ENCODE results near the gene TRABD2B.

TRABD2B gene

DNA sequence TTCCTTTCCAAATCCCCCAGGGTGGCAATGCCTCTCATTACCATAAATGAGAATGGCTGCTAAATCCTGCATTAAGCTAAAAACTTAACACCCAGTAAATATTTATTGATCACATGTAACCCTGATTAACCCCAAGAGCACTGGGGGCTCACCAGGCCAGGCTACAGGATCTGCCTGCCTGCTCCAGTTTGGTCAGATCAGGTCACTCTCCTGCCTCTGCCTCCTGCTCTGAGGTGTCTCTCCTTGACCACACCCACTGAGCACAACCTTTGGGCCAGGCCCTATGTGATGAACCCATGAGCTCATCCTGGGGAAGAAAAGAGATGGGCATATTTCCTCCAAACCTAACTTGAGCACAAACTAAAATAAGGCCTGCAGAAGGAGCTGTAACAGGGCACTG, 93.5 kb downstream of the TRABD2B start:
- no peak for DNase-seq

DNA sequence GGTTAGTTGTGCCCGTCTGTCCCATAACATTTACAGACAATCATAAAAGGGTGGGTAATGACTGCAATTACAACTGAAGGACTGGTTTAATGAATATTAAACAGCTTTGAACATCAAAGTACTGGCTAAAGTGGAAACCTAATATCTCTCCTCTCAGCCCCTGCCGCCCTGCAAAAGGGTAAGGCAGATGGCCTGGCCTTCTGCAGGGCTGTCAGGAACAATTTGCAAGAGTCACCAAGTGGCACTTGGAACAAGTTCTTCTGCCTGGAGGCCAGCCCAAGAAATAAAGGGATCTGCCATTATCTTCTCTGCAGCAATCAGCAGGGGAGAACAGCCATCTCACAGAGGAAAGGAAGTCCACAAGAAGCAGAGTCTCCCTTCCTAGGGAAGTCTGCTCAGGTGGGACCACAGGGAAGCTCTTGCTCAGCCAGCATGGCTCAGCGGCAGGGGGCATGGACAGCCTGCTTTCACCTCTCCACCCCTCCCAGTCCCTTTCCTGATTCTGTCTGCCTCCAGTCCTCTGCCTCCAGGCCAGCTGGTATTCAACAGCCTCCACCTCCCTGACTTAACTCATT, 96.1 kb downstream of the TRABD2B start:
- no peak for DNase-seq

DNA sequence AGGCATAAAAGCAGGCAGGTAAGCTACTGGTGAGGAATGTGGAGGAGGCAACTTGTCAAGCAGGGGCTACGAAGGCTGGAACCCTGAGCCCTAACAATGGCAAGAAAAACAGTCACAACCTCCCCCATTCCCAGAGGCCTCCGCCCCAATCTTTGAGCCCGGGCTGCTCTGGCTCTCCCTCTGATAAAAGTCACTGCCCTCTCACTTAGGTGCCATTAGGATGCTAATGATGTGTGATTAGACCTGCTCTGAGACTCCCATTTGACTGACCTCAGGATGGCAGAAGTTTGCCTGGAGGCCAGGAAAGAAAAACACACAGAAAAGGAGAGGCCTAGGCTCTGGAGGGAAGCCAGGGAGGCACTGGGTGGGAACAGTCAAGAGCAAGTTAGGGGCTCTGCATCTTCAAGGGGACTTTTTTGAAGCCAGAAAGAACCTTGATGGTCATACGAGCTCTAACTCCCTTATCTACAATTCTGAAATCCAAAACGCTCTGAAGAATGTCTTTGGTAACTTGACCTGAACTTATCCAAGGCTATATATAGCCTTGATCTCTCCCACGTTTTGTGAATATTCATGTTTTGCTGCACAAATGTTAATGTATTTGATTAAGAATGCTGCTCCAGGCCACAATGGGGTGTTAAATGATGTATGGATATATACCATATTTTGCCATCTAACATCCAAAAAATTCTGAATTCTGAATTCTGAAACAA, 98.9 kb downstream of the TRABD2B start:
- no peak for DNase-seq

DNA sequence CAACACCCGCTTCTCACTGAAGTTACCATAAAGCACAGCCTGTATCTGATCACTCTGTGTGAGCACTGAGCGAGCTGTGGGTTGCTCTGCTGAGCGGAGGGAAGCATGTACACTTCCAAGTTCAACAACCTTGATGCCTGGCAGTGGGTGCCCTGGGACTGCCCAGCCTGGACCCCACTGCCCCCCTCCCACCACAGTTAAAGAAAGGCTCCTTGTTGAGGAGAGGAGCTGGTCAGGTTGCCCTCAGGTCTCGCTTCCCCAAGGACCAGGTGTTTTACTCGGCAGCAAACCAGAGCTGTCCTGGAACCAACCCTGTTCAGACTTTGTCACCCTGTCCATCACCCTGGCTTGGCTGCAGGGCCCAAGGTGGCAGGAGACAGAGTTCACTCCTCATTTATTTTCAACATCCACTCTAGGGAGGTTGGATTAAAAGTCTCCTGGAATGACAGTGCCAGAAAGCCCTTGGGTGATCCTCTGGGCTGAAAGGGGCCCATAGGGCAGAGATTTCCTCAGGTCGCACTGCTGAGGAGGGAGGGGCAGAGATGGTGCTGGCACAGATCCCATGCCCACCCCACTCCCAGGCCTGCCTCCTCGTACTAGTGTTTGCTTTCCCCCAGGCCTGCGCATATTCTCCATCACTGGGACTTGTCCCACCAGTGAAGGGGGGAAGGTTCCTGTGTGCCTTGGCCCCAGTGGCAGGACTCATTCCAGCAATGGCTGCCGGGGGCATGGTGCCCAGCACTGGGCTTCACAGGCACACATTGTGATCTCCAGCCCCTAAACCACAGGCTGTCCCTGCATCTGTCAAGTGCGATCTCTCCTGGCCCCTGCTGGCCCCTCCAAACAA, 101.7 kb downstream of the TRABD2B start:
- DNase-seq, result no peak

DNA sequence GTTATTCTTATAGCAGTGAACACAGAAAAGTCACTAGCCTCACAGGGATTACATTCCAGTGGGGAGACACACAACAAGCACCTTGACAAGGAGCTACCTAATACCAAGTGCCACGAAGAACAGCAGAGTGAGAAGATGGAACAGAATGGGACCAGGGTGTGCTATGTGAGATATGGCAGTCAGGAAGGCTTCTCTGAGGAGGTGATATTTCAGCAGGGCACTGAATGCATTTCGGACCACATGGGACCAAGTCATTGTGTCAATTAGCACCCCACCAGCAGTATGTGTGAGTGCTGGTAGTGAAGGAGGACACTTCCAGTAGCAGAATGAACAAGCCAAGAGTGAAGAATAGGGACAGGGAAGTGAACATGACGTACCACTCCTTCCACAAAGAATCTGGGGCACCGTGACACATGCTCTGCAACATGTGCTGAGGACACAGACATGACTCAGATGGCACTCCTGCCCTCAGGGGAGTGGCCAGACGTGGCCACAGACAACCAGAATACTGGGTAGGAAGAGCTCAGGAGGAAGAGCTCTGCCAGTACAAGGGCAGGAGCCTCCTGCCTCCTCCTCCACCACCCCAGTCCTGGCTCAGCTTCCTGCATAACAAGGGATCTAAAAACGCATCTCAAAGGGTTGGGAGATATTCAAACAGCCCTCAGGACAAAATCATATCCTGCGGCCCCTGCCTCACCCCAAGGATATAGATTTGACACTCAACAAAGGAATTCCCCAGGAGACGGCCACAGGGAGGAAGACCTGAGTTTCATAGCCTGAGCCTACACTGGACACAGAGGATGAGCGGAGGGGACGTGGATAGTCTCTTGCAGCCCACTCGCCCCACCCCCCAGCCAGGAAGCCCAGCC, 102.5 kb downstream of the TRABD2B start:
- DNase-seq, result no peak

DNA sequence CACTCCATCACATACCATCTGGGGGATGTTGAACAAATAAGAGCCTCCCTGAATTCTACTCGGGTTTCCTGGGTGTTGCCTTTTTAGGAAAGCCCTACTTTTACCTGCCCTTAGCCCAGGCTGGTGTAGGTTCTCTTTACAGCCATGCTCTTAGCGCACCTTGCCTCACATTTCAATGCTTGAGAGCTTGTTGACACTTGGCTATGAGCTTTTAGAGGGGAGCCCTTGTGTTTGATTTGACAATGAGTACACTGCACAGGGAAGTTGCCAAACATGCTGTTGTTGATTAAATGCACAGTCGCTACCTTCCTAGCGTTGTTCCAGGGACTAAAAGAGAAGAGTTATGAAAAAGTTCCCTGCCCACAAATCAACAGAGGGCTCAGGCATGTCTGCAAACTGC, 103.8 kb downstream of the TRABD2B start:
- DNase-seq, result no peak

DNA sequence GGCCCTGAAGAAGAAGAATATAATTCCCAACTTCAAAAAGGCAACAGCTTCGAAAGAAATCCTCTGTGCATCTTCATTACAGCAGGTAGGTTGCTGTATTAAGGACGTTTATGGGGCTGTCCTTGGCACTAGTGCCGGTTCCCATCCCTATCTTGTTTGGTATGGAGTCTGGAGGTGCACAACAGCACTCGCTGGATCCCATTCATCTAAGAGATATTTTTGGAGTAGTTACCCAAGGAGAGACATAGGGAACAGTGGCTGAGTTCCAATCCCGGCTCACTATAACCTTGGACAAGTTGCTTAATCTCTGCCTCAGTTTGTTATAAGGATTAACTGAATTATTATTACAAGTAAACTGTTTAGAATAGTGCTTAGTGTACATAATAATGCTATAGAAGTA, 106.4 kb downstream of the TRABD2B start:
- no peak for DNase-seq

DNA sequence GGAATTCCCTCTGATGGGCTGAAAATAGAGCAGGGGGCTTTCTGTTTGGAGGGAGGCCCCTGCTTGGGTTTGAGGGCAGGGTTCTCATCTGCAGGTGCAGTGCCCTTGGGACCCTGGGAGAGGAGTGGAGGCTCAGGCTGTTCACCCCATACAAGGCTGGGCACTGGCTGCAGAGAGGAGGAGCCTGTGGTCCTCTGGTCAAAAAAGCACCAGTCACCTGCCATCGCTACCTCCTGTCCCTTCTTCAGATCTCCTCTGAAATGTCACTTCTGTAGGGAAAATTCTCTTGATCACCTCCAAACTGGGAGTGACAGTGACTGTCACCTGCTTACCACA, 108.9 kb downstream of the TRABD2B start:
- DNase-seq, result no peak

DNA sequence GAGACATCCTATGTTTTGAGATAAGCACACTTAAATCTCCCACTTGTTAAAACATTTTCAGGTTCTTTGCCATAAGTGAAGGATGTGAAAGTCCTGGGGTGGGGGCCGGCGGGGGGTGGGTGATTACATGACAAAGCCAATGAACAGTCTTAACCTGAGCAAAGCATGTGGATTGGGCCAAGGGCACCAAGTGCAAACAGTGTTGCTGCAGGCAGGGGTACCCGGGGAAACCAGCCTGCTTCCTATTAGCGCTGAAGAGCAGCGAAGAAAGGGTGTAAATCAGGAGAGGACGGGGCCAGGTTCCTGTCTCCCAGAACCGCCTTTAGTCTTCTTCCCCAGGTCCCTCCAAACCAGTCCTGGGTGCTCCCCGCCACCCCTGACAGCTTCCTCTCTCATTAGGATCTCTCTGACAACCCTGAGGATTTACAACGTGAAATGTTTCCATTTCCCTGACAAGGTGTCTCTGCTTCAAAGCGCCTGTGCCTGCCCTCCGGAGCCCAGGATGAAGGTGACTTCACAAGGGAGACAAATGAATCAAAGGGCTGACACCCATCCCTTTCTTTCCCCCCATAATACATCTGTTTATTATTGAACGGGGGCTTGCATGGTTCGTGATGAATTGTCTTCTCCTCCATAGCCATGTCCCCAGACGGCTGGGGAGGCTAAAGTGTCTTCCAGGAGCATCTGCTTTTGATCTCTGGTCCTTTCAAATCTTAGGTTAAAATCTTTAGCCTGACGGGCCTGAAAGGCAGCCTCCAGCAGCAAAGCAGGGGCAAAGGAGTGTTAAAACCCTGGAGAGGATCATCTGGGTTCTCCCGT, 109.5 kb downstream of the TRABD2B start:
- no peak for DNase-seq

DNA sequence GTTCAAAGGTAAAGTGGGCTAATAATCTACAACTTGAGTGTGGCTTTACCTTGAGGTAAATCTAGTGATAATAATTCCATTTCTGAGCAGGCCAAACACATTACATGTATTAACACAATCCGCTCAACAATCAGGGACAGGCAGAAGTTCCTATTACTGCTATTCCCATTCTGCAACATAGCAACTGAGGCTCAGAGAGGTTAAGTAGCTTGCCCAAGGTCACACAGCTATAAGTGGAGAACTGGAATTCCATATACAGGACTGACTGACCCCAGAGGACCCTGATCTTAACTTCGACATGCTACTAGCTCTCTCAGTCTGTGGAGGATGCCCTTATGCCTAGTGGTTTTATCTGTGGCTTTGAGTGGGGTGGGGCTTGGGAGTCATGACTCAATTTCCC, 110.1 kb downstream of the TRABD2B start:
- DNase-seq, result no peak

DNA sequence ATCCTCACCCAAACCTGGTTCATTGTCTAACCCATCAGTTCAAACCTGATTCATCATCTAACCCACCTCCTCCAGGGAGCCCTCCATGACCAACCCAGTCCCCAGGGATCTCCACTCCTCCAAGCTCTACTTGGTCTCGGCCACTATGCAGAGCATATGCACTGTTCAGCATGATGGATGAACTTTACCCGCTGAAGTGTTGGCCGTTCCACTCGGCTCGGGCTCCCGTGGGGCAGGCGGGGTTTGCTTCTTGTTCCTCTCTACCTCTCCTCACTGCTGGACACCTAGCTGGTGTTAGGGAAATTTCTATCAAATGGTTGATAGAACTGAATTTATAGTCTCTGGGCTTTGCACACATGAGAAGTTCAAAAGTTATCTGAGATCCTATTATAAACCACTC, 111.0 kb downstream of the TRABD2B start:
- DNase-seq, result no peak

DNA sequence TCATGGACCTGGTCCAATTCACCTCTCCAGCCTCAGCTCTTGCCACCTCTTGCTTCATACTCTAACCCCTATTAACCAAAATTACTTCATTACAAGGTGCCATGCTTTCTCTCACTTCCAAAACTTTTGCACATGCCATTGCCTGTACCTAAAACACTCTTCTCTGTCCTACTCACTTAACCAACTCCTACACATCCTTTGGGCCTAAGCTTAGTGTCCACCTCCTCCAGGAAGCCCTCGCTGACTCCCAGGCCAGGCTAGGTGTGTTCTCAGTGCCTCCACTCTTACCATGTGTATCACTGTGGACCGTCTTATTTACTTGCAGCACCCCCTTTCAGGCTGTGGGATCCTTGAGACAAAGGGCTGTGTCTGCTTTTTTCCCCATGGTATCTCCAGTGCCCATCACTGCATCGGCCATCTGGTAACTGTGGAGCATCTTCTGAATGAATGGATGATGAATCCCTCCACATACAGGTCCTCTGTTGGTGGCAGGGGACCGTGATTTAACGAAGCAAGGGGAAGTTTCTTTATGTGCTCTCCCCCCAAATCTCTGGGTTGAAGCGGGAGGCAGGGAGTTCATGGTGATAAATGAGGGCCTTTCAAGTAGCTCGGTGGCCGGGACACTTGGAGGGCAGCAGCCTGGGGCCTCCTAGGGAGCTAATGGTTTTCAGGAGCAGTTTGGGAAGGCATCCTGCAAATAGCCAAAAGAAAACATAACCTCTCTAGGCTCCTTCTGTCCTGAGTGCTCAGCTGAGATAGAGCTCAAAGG, 111.9 kb downstream of the TRABD2B start:
- no peak for DNase-seq

DNA sequence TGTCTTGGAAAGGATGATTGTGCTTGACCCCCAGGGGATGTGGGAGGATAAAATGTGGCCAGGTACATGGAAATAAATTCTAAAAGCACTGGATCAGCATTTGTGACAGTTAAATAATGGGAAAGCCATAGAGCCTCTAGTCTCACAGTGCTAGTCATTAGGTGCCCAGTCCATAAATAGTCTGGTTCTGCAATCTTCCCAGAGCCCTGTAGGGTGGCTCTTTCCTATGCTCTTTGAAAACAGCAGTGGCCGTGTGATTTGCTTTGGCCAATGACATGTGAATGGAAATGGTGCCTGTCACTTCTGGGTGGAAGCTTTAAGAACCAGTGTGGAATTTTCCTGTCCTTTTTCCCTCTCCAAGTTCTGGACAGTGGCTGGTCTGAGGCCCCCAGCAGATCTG, 113.2 kb downstream of the TRABD2B start:
- no peak for DNase-seq

DNA sequence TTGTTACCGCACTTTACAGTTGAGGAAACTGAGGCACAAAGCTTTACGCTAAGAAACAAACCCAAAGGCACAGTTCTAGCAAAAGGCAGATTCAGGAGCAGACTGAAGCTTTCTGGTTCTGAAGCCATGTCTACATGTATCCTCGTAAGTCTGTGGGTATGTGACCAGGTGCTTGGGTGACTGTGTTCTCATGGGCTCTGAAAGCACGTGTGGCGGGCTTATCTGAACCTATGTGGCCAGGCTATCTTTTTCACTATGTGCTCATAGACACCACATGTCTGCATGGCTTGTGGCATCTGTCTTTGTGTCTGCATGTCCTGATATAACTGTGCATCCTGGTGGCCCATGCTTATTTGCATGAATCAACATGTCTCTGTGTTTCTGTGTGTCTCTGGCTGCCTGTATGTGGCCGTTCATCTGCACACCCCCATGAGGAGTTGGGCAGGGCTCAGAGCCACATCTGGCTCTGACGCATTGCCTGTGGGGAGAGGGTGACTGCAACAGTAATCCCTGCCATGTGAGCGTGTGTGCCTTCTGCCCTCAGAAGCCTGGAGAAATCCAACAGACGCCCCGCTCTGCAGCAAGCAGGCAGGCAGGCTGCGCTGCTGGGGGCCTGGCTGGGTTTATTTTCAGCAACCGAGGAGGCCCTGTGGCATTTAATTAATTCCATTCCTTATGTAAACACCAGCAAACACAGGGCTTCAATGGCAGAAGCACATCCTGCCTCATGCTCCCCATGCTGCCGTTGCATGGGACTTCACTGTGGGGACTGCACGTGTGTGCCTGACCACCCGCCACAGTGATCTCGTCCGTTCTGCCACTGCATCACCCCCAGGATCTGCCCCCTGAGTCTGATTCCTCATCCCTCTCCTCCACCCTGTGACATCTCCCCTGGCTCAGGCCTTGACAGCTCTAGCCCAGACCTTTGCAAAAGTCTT, 115.4 kb downstream of the TRABD2B start:
- DNase-seq, result no peak

DNA sequence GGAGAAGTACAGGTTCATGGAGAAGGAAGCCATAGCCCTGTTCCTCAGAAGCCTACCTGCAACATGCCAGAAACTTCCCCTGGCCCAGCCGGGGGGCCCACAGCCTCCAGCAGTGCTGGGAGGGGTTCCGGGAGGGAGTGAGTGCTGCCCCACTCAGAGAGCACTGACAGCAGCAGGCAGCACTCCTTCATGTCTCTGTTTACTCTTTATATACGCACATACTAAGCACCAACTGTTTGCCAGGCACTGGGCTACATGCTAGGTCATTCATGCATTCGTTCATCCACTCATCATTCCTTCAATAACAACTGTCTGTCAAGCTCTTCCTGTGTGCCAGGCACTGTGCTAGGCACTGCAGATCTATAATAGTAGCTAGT, 120.6 kb downstream of the TRABD2B start:
- DNase-seq, result no peak

DNA sequence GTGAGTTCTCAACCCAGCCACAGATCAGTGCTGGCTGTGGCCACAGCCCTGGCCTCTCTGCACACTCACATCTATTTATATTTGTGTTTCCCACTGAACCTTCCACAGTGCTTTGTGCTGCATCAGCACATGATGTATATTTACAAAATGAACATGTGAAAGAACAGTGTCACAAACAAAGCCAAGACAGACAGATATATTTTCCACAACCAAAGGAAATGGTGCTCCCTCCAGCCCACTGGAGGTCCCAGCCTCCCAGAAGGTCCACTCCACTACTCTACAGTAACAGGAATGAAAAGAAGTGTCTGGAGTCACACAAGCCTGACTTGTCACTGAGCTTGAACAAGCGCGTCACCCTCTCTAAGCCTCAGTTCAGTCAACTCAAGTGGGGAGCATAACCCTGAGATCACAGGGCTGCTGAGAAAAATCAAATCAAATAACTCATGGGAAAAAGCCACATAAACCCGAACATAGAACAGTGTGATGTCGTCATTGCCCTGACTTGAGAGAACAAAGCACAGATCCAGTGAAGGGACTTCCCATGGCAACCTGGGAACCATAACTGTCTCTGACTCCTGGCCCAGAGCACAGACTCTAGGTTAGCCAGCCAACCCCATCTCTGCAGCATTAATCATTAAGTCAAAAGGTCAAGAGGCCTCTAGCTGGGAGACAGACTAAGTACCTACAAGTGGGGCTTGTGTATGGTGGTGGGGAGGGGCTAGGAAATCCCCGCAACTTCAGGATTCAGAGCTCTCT, 121.2 kb downstream of the TRABD2B start:
- no peak for DNase-seq

DNA sequence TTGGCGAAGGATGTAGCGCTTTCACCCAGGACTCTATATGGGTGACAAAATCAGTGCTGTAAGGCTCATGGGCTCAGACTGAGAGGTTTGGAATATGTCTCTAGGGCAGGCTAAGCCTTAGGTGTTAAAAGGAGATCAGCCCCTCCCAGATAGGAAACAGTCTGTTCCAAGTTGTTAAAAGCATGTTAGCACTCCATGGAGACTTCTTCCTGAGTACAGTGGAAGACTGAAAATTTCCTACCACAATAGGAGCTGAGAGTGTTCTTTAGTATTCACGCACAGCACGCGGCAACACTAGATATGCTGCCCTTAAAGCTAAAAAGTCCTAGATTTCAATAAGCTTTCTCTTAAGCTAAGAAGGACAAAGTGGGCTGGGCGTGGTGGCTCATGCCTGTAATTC, 122.1 kb downstream of the TRABD2B start:
- DNase-seq, result no peak

DNA sequence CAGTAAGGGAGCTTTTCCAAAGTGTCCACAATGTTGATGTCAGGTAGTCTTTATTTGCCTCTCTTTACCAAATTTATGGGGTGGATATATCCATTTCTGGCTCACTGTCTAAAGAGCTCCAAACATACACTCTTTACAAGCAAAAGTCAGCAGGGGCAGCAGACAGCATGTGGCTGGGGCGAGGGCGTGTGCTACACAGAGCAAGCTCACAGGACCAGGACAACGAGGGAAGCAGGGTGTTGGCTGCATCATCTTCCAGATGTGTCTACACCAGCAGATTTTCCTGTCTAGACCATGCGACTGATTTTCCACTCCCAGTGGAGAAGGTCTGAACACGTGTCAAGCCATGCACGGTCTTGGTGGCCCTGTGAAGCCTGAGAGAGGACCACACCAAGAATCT, 123.8 kb downstream of the TRABD2B start:
- DNase-seq, result no peak

DNA sequence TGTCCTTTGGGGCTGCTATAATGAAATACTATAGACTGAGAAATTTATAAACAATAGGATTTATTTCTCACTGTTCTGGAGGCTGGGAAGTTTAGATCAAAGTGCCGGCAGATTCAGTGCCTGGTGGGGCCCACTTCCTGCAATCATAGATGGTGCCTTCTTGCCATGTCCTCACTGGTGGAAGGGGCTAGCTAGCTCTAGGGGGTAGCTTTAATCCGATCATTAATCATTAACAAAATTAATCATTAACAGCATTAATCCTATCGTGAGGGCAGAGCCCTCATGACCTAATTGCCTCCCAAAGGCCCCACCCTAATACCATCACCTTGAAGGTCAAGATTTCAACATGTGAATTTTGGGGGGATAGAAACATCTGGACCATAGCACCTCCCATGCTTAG, 124.3 kb downstream of the TRABD2B start:
- DNase-seq, result no peak
